Activated naive CD8-positive, alpha-beta T cell treated with anti-CD3 and anti-CD28 coated beads for 36 hours (primary cell): Measurements from ENCODE around the gene AEN. TPM values are rescaled to one million over a fixed set of nuclear protein-coding genes. Genes with fewer than 3 reads are reported as not detected.
A peak's percentile ranks its signal among the peaks of the same experiment; 100 is the strongest.
"Not testable (repeated sequence)": the region's sequence is repeated elsewhere in the genome, so short reads cannot be mapped to it uniquely, and the experiment has no call there.

ENCODE experiments used
- DNase-seq: peaks from one replicate; pipeline ENCODE4 v3.0.0; 2021
- H3K27ac Mint-ChIP-seq: one replicate; pipeline ENCODE4 v1.8.0; 2022; ENCODE audit warnings: mild to moderate bottlenecking, moderate library complexity, mixed read lengths
- H3K27me3 Mint-ChIP-seq: one replicate; pipeline ENCODE4 v1.8.0; 2022; ENCODE audit warnings: mild to moderate bottlenecking, mixed read lengths
- H3K36me3 Mint-ChIP-seq: one replicate; pipeline ENCODE4 v1.8.0; 2021; ENCODE audit warnings: mild to moderate bottlenecking, mixed read lengths
- H3K4me1 Mint-ChIP-seq: one replicate; pipeline ENCODE4 v1.8.0; 2021; ENCODE audit warnings: mixed read lengths
- H3K4me3 Mint-ChIP-seq: one replicate; pipeline ENCODE4 v1.8.0; 2022; ENCODE audit warnings: mild to moderate bottlenecking, moderate library complexity, mixed read lengths
- H3K9me3 Mint-ChIP-seq: one replicate; pipeline ENCODE4 v1.8.0; 2022; ENCODE audit warnings: mixed read lengths
- total RNA-seq, 2 experiments: library from RNA; stranded (reverse); gene quantifications; one replicate each; pipeline ENCODE4 v1.2.3, GENCODE V29; 2021

AEN gene
- total RNA-seq, 2 experiments from 2014 or later, result 76.1 to 81.8 TPM

- Mint-ChIP-seq H3K27ac (peak overlapping the region; percentile 96), H3K36me3 (peaks cover 62% of the 10 kb centered on the region), H3K4me3 (peak overlapping the region; percentile 77), H3K9me3 (no peaks in the 10 kb centered on the region), H3K27me3 (peaks cover 3% of the 10 kb centered on the region), H3K4me1 (peaks cover 87% of the 10 kb centered on the region)
- no peak for DNase-seq
Observed at GRCh38 chr15:88635318-88635717, 14.2 kb downstream of the AEN start.

GRCh38 chr15:88636050-88636449 lies 14.9 kb downstream of the AEN start:
- H3K4me3 Mint-ChIP-seq, result peak overlapping the region; percentile 77
- H3K9me3 Mint-ChIP-seq, result no peaks in the 10 kb centered on the region
- peaks cover 3% of the 10 kb centered on the region for H3K27me3 Mint-ChIP-seq
- H3K4me1 Mint-ChIP-seq, result peaks cover 84% of the 10 kb centered on the region
- DNase-seq, result peak; percentile 71
- peak overlapping the region; percentile 96 for H3K27ac Mint-ChIP-seq
- H3K36me3 Mint-ChIP-seq, result peaks cover 59% of the 10 kb centered on the region

GRCh38 chr15:88636654-88637053 lies 15.5 kb downstream of the AEN start:
- no peaks in the 10 kb centered on the region for H3K9me3 Mint-ChIP-seq
- peak overlapping the region; percentile 77 for H3K4me3 Mint-ChIP-seq
- peaks cover 81% of the 10 kb centered on the region for H3K4me1 Mint-ChIP-seq
- peaks cover 3% of the 10 kb centered on the region for H3K27me3 Mint-ChIP-seq
- peaks cover 56% of the 10 kb centered on the region for H3K36me3 Mint-ChIP-seq
- H3K27ac Mint-ChIP-seq, result peak overlapping the region; percentile 96
- no peak for DNase-seq

GRCh38 chr15:88637436-88637835 lies 16.3 kb downstream of the AEN start:
- Mint-ChIP-seq H3K4me3 (peak overlapping the region; percentile 88), H3K27ac (peak overlapping the region; percentile 96), H3K27me3 (peaks cover 3% of the 10 kb centered on the region), H3K36me3 (peaks cover 57% of the 10 kb centered on the region), H3K4me1 (peaks cover 81% of the 10 kb centered on the region), H3K9me3 (no peaks in the 10 kb centered on the region)
- no peak for DNase-seq

- Mint-ChIP-seq H3K36me3 (peaks cover 55% of the 10 kb centered on the region), H3K27ac (peak overlapping the region; percentile 96), H3K9me3 (no peaks in the 10 kb centered on the region), H3K27me3 (peaks cover 3% of the 10 kb centered on the region), H3K4me3 (peak overlapping the region; percentile 88), H3K4me1 (peaks cover 81% of the 10 kb centered on the region)
- DNase-seq, result no peak
Observed at GRCh38 chr15:88637841-88638625, 16.9 kb downstream of the AEN start.

GRCh38 chr15:88638626-88639372 lies 17.7 kb downstream of the AEN start, which contains the start of gene ISG20:
Gene ISG20 (plus strand): TSS chr15:88639016. CDS start chr15:88639367, 351 bp downstream.
- H3K9me3 Mint-ChIP-seq, result no peaks in the 10 kb centered on the region
- H3K36me3 Mint-ChIP-seq, result peaks cover 52% of the 10 kb centered on the region
- H3K4me1 Mint-ChIP-seq, result peaks cover 75% of the 10 kb centered on the region
- peak; percentile 96 for DNase-seq
- H3K4me3 Mint-ChIP-seq, result peak within 1 kb of the TSS; percentile 88
- H3K27ac Mint-ChIP-seq, result peak within 1 kb of the TSS; percentile 96
- peaks cover 3% of the 10 kb centered on the region for H3K27me3 Mint-ChIP-seq

GRCh38 chr15:88641959-88642452 lies 20.9 kb downstream of the AEN start:
- H3K27ac Mint-ChIP-seq, result peak overlapping the region; percentile 77
- peaks cover 55% of the 10 kb centered on the region for H3K36me3 Mint-ChIP-seq

GRCh38 chr15:88642514-88642913 lies 21.4 kb downstream of the AEN start:
- not testable (repeated sequence) for H3K27me3 Mint-ChIP-seq, DNase-seq, H3K9me3 Mint-ChIP-seq
- H3K4me3 Mint-ChIP-seq, result peak overlapping the region; percentile 26
- H3K36me3 Mint-ChIP-seq, result peaks cover 50% of the 10 kb centered on the region
- peaks cover 61% of the 10 kb centered on the region for H3K4me1 Mint-ChIP-seq
- peak overlapping the region; percentile 77 for H3K27ac Mint-ChIP-seq

More at GRCh38 chr15:88641959-88642452, 20.9 kb downstream of the AEN start:
- no peaks in the 10 kb centered on the region for H3K9me3 Mint-ChIP-seq
- peaks cover 2% of the 10 kb centered on the region for H3K27me3 Mint-ChIP-seq
- H3K4me1 Mint-ChIP-seq, result peaks cover 62% of the 10 kb centered on the region
- H3K4me3 Mint-ChIP-seq, result peak overlapping the region; percentile 16
- DNase-seq, result no peak

- peaks cover 49% of the 10 kb centered on the region for H3K36me3 Mint-ChIP-seq
- H3K27me3 Mint-ChIP-seq, result no peaks in the 10 kb centered on the region
- H3K27ac Mint-ChIP-seq, result no peak overlapping the region
- peaks cover 65% of the 10 kb centered on the region for H3K4me1 Mint-ChIP-seq
- DNase-seq, result no peak
- no peak overlapping the region for H3K4me3 Mint-ChIP-seq
- no peaks in the 10 kb centered on the region for H3K9me3 Mint-ChIP-seq
Observed at GRCh38 chr15:88644741-88645140, 23.6 kb downstream of the AEN start.

GRCh38 chr15:88645171-88646087 lies 24.3 kb downstream of the AEN start:
- Mint-ChIP-seq H3K27me3 (no peaks in the 10 kb centered on the region), H3K9me3 (no peaks in the 10 kb centered on the region), H3K4me1 (peaks cover 64% of the 10 kb centered on the region), H3K27ac (peak overlapping the region; percentile 9), H3K4me3 (no peak overlapping the region), H3K36me3 (peaks cover 44% of the 10 kb centered on the region)
- DNase-seq, result no peak

- H3K4me1 Mint-ChIP-seq, result peaks cover 65% of the 10 kb centered on the region
- H3K9me3 Mint-ChIP-seq, result no peaks in the 10 kb centered on the region
- no peaks in the 10 kb centered on the region for H3K27me3 Mint-ChIP-seq
- no peak overlapping the region for H3K27ac Mint-ChIP-seq
- DNase-seq, result no peak
- H3K36me3 Mint-ChIP-seq, result peaks cover 45% of the 10 kb centered on the region
- H3K4me3 Mint-ChIP-seq, result no peak overlapping the region
Observed at GRCh38 chr15:88646088-88646405, 24.9 kb downstream of the AEN start.

GRCh38 chr15:88646951-88647350 lies 25.8 kb downstream of the AEN start:
- no peaks in the 10 kb centered on the region for H3K27me3 Mint-ChIP-seq
- H3K4me3 Mint-ChIP-seq, result no peak overlapping the region
- H3K4me1 Mint-ChIP-seq, result peaks cover 70% of the 10 kb centered on the region
- no peak for DNase-seq
- peaks cover 52% of the 10 kb centered on the region for H3K36me3 Mint-ChIP-seq
- no peaks in the 10 kb centered on the region for H3K9me3 Mint-ChIP-seq
- H3K27ac Mint-ChIP-seq, result peak overlapping the region; percentile 7

GRCh38 chr15:88647351-88648105 lies 26.4 kb downstream of the AEN start:
- Mint-ChIP-seq H3K4me1 (peaks cover 65% of the 10 kb centered on the region), H3K9me3 (no peaks in the 10 kb centered on the region), H3K4me3 (no peak overlapping the region), H3K27ac (peak overlapping the region; percentile 97), H3K36me3 (peaks cover 46% of the 10 kb centered on the region), H3K27me3 (no peaks in the 10 kb centered on the region)
- no peak for DNase-seq
